ENCODE data around the gene NIPSNAP2. TPM values are rescaled to one million over a fixed set of nuclear protein-coding genes. Genes with fewer than 3 reads are reported as not detected.

Gene NIPSNAP2
- total RNA-seq: 100 to 1,000 TPM in 2 of 4 donors, 10 to 100 TPM in 2; 64.2 to 113 (median 97.3) TPM

DNA sequence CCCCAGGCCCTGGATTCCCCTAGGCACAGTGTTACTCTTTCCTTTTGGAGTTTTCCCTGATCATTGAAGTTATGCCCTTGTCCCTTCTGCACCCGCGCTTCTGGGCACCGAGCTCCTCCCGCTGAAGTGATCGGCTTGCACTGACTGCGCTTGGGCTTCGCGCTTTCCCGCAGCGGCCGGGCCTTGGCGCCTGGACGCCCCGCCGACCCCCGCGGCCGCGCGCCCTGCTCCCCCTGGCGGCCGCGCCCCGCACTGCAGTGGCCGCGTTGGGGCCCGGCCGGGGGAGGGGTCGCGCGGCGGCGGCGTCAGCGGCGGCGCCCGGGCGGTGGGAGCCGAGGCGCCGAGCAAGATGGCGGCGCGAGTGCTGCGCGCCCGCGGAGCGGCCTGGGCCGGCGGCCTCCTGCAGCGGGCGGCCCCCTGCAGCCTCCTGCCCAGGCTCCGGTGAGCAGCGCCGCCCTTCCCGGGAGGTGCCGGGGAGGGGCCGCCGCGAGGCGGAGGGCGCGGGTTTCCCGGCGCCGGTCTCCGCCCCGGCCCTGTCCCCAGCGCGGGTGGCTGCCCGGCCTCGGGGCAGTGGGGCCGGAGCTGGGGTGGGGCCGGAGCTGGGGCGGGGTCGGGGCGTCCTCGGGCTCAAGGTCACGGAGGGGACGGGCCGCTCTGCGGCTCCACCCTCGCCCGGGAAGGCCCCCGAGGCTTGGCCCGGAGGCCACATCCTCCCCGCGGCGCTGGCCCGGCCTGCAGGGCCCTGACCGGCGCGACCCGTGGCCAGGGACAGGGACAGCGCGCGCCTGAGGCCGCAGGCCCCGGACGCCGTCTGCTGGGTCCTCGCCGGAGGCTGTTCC, at the start of gene NIPSNAP2:
Gene NIPSNAP2, plus strand, starts transcription at position 325 of the 839 bp plus-strand sequence. Its CDS starts 25 bp downstream, at position 350.
- Histone ChIP-seq H3K27me3 (no peaks in the 10 kb centered on the region), H3K4me1 (peaks cover 0 to 53% (median 18%) of the 10 kb centered on the region in 3 donors), H3K9me3 (no peaks in the 10 kb centered on the region), H3K27ac (peak within 1 kb of the TSS; percentile 76 to 99 (median 98)), H3K36me3 (peaks cover 0 to 9% of the 10 kb centered on the region in 2 donors), H3K4me3 (peak within 1 kb of the TSS; percentile 50 to 80)
- peak; percentile 41 to 72 for TF ChIP-seq POLR2A (IDR thresholded peaks at IDR 0.05)
- TF ChIP-seq, protein P1, sequence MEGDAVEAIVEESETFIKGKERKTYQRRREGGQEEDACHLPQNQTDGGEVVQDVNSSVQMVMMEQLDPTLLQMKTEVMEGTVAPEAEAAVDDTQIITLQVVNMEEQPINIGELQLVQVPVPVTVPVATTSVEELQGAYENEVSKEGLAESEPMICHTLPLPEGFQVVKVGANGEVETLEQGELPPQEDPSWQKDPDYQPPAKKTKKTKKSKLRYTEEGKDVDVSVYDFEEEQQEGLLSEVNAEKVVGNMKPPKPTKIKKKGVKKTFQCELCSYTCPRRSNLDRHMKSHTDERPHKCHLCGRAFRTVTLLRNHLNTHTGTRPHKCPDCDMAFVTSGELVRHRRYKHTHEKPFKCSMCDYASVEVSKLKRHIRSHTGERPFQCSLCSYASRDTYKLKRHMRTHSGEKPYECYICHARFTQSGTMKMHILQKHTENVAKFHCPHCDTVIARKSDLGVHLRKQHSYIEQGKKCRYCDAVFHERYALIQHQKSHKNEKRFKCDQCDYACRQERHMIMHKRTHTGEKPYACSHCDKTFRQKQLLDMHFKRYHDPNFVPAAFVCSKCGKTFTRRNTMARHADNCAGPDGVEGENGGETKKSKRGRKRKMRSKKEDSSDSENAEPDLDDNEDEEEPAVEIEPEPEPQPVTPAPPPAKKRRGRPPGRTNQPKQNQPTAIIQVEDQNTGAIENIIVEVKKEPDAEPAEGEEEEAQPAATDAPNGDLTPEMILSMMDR (IDR thresholded peaks at IDR 0.05): peak in 3 of 4 experiments; percentile 55 to 89 (median 87)
- no peak for TF ChIP-seq POLR2AphosphoS5 (IDR thresholded peaks at IDR 0.05)
- ATAC-seq: peak; percentile 89
- 0% methylated on average over 5 of the region's 105 CpGs; no CpG with 5 or more reads in 1 of the 2 donors for WGBS, 2 donors (ENCODE audit: low coverage in 1 of 2)

GRCh38 chr7:55917771-55918170, 46.6 kb upstream of the NIPSNAP2 start:
- H3K9me3 ChIP-seq: no peaks in the 10 kb centered on the region
- no peak overlapping the region for H3K27ac ChIP-seq
- TF ChIP-seq EP300 (IDR thresholded peaks at IDR 0.05): no peak
- no peak for TF ChIP-seq POLR2A (IDR thresholded peaks at IDR 0.05)
- no peak for TF ChIP-seq POLR2AphosphoS5 (IDR thresholded peaks at IDR 0.05)
- no peak overlapping the region for H3K4me3 ChIP-seq
- ATAC-seq: no peak
- no peaks in the 10 kb centered on the region for H3K27me3 ChIP-seq
- WGBS, 2 donors (ENCODE audit: low coverage in 1 of 2): 88 to 100% methylated on average over 1 of the region's 1 CpG
- H3K36me3 ChIP-seq: peaks cover 0 to 53% of the 10 kb centered on the region in 2 donors
- H3K4me1 ChIP-seq: no peaks in the 10 kb centered on the region

- 88 to 90% methylated on average over 5 of the region's 5 CpGs for WGBS, 2 donors (ENCODE audit: low coverage in 1 of 2)
- no peak for ATAC-seq
- Histone ChIP-seq H3K36me3 (peaks cover 0 to 49% of the 10 kb centered on the region in 2 donors), H3K4me1 (no peaks in the 10 kb centered on the region), H3K27ac (no peak overlapping the region), H3K4me3 (no peak overlapping the region), H3K27me3 (no peaks in the 10 kb centered on the region), H3K9me3 (no peaks in the 10 kb centered on the region)
- TF ChIP-seq, protein P1 (IDR thresholded peaks at IDR 0.05): no peak
- no peak for TF ChIP-seq POLR2AphosphoS5 (IDR thresholded peaks at IDR 0.05)
- no peak for TF ChIP-seq POLR2A (IDR thresholded peaks at IDR 0.05)
- TF ChIP-seq EP300 (IDR thresholded peaks at IDR 0.05): no peak
Observed at GRCh38 chr7:55928006-55928767, 36.2 kb upstream of the NIPSNAP2 start.

DNA sequence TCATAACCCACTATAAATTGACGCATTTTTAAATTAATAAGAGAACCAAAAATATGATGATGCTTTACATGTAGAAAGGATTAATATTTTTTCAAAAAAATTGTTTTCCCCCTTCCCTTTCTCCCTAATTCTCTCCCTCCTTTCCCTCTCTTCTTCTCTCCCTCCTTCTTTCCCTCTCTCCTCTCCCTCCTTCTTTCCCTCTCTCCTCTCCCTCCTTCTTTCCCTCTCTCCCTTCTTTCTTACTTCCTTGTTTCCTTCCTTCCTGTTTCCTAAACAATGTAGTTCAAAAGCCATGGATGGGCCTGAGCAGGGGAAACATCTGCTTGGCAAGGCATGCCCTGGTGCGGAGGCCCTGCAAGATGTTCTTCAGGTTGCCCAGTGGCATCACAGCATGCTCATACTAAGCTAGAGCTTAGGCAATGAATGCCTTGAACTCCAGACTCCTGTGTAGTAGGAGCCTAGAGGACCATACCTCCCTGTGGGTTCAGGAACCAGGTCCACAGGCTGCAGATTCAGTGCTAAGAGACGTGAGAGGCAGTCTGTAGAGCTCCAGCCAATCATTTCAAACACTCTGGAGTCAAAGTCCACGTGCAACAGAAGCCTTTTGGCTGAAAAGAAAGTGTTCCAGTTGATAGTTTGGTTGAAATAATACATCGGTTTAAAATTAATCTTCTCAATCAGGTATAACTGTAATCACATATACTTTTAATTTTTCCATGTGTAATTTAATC, 32.8 kb upstream of the NIPSNAP2 start:
- TF ChIP-seq, protein P1 (IDR thresholded peaks at IDR 0.05): no peak
- TF ChIP-seq POLR2A (IDR thresholded peaks at IDR 0.05) (no peak), EP300 (IDR thresholded peaks at IDR 0.05) (no peak), POLR2AphosphoS5 (IDR thresholded peaks at IDR 0.05) (no peak)
- no peak overlapping the region for H3K27ac ChIP-seq
- H3K4me3 ChIP-seq: no peak overlapping the region
- peaks cover 0 to 30% (median 0%) of the 10 kb centered on the region in 3 donors for H3K9me3 ChIP-seq
- ATAC-seq: no peak
- H3K4me1 ChIP-seq: no peaks in the 10 kb centered on the region
- H3K36me3 ChIP-seq: peaks cover 0 to 40% of the 10 kb centered on the region in 2 donors
- no peaks in the 10 kb centered on the region for H3K27me3 ChIP-seq
- 91 to 92% methylated on average over 4 to 5 of the region's 5 CpGs for WGBS, 2 donors (ENCODE audit: low coverage in 1 of 2)

All from gastroesophageal sphincter (tissue), 4 donors.